Mammary epithelial cell (primary cell): ENCODE results near the gene CBLB.

Experiments used
- EZH2 ChIP-seq: IDR thresholded peaks from 2 replicates; pipeline ENCODE4 v1.6.1; 2012; ENCODE audit warnings: low read length, inconsistent platforms, borderline replicate concordance
- TF ChIP-seq, protein P1 (sequence below), 2 donors: IDR thresholded peaks in 1 of 2; conservative IDR thresholded peaks in 1 of 2; 2 replicates each; pipeline ENCODE4 v1.5.1; 2011 to 2012; ENCODE audit warnings: inconsistent platforms in 2 of 2, low read length in 2 of 2, mild to moderate bottlenecking in 2 of 2, control low read depth in 1 of 2, low read depth in 1 of 2; ENCODE audit not compliant: insufficient read depth in 1 of 2; ENCODE audit errors: extremely low read depth in 1 of 2

DNA sequence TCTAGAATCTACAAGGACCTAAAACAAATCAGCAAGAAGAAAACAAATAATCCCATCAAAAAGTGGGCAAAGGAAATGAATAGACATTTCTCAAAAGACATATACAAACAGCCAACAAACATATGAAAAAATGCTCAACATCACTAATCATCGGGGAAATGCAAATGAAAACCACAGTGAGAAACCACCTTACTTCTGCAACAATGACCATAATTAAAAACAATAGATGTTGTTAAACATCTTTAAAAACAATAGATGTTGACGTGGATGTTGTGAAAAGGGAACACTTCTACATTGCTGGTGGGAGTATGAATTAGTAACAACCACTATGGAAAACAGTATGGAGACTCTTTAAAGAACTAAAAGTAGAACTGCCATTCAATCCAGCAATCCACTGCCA, 96.2 kb downstream of the CBLB start:
- TF ChIP-seq, protein P1, sequence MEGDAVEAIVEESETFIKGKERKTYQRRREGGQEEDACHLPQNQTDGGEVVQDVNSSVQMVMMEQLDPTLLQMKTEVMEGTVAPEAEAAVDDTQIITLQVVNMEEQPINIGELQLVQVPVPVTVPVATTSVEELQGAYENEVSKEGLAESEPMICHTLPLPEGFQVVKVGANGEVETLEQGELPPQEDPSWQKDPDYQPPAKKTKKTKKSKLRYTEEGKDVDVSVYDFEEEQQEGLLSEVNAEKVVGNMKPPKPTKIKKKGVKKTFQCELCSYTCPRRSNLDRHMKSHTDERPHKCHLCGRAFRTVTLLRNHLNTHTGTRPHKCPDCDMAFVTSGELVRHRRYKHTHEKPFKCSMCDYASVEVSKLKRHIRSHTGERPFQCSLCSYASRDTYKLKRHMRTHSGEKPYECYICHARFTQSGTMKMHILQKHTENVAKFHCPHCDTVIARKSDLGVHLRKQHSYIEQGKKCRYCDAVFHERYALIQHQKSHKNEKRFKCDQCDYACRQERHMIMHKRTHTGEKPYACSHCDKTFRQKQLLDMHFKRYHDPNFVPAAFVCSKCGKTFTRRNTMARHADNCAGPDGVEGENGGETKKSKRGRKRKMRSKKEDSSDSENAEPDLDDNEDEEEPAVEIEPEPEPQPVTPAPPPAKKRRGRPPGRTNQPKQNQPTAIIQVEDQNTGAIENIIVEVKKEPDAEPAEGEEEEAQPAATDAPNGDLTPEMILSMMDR (conservative IDR thresholded peaks at IDR 0.05 in 1 of 2, IDR thresholded peaks at IDR 0.05 in 1 of 2; ENCODE audit: extremely low read depth in 1 of 2, insufficient read depth in 1 of 2, low read depth in 1 of 2, low read length in 2 of 2): no peak
- TF ChIP-seq EZH2: no peak
